Spinal cord (tissue), 10 donors: Measurements from ENCODE around the gene ZNF280A. TPM values are rescaled to one million over a fixed set of nuclear protein-coding genes. Genes with fewer than 3 reads are reported as not detected.

ENCODE experiments used
- DNase-seq, 6 donors: peaks; one replicate each; pipeline versions ENCODE4 v3.0.0 to v3.0.0-alpha.2; 2013 to 2015; ENCODE audit warnings: low spot score in 6 of 6, low read depth in 4 of 6
- H3K27ac ChIP-seq: one replicate; pipeline ENCODE4 v1.5.1; 2013; ENCODE audit warnings: low read depth, low read length, control low read depth
- H3K27me3 ChIP-seq: one replicate; pipeline ENCODE4 v1.6.1; 2013; ENCODE audit warnings: low read length; ENCODE audit not compliant: control insufficient read depth, insufficient read depth
- H3K36me3 ChIP-seq: one replicate; pipeline ENCODE4 v1.6.1; 2013; ENCODE audit warnings: low read length; ENCODE audit not compliant: control insufficient read depth, insufficient read depth
- H3K4me1 ChIP-seq: one replicate; pipeline ENCODE4 v1.6.1; 2013; ENCODE audit warnings: low read length; ENCODE audit not compliant: control insufficient read depth, insufficient read depth
- H3K4me3 ChIP-seq: one replicate; pipeline ENCODE4 v1.5.1; 2013; ENCODE audit warnings: low read depth, low read length, control low read depth
- H3K9me3 ChIP-seq: one replicate; pipeline ENCODE4 v1.6.1; 2013; ENCODE audit warnings: low read length; ENCODE audit not compliant: control insufficient read depth, insufficient read depth
- WGBS: methylation state at CpG from one replicate; pipeline ENCODE4 v1.1.5; 2013; ENCODE audit warnings: missing lambda C conversion rate; ENCODE audit not compliant: insufficient coverage; 5-methylcytosine and 5-hydroxymethylcytosine counted together
- long read RNA-seq, 4 donors: transcript quantifications; one replicate each; lab custom pipeline, GENCODE V29; 2026
- polyA plus RNA-seq, 2 donors: library from polyadenylated mRNA; unstranded; fragments of 120-200 nt; gene quantifications; one replicate each; pipeline ENCODE4 v1.2.1, GENCODE V29; 2013; ENCODE audit not compliant: insufficient read length in 2 of 2
- total RNA-seq, 2 donors: library from RNA; depleted of rRNA in 1 of 2; stranded (reverse); fragments of 120-200 nt in 1 of 2; fragments of >200 nt in 1 of 2; gene quantifications; one replicate each; pipeline versions ENCODE4 v1.2.3 to v1.2.4, GENCODE V29; 2013 to 2014
- donor health status: healthy.

ZNF280A gene, protein sequence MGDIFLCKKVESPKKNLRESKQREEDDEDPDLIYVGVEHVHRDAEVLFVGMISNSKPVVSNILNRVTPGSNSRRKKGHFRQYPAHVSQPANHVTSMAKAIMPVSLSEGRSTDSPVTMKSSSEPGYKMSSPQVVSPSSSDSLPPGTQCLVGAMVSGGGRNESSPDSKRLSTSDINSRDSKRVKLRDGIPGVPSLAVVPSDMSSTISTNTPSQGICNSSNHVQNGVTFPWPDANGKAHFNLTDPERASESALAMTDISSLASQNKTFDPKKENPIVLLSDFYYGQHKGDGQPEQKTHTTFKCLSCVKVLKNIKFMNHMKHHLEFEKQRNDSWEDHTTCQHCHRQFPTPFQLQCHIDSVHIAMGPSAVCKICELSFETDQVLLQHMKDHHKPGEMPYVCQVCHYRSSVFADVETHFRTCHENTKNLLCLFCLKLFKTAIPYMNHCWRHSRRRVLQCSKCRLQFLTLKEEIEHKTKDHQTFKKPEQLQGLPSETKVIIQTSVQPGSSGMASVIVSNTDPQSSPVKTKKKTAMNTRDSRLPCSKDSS
- under 1 TPM; 0.10 to 0.50 TPM for total RNA-seq
- polyA plus RNA-seq, result under 1 TPM in 1 of 2 donors, not detected in 1; 0.18 TPM
- long read RNA-seq, donor 1, result 0 reads
- long read RNA-seq, donor 2, result 0 reads
- long read RNA-seq, donor 3, result 0 reads
- long read RNA-seq, donor 4, result 0 reads

DNA sequence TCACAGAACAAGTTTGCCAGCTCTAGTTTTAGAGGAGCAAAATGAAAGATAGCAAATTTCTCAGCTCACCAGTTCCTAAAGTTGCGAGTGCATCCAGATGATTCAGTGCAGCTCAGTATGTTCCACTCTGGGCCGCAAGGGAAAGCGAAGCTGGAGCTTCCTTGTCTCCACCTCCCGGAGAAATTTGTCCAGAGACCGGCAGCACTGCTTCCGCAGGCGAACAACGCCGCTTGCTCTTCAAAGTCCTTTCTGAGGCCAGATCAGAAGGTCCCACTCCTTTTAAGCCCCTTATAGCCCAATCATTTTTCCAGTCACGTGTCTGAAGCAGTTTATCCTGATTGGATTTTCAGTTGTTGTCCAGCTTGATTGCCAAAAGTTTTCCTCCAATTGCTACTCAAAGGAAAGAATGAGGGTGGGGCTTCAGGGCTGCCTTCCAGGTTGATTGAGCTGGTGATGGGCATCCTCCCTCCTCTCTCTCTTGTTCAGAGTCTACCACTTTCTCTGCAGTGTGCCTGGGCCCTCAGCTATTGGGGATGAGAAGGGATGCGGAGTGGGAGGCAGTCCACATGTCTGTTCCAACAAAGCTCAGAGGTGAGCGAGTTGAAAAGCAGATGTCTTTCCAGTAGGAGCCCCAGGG is at the start of gene ZNF280A:
Gene ZNF280A (minus strand): TSS at position 251 of the 637 bp plus-strand sequence. CDS start 4,640 bp downstream, outside the sequence.
- peak in 1 of 6 donors; percentile 2 for DNase-seq
- H3K4me3 ChIP-seq, result no peak within 1 kb of the TSS
- no peaks in the 10 kb centered on the region for H3K4me1 ChIP-seq
- H3K27ac ChIP-seq, result no peak within 1 kb of the TSS
- H3K9me3 ChIP-seq, result no peaks in the 10 kb centered on the region
- no peaks in the 10 kb centered on the region for H3K27me3 ChIP-seq
- H3K36me3 ChIP-seq, result no peaks in the 10 kb centered on the region
- WGBS, result 59% methylated on average over 11 of the region's 12 CpGs

DNA sequence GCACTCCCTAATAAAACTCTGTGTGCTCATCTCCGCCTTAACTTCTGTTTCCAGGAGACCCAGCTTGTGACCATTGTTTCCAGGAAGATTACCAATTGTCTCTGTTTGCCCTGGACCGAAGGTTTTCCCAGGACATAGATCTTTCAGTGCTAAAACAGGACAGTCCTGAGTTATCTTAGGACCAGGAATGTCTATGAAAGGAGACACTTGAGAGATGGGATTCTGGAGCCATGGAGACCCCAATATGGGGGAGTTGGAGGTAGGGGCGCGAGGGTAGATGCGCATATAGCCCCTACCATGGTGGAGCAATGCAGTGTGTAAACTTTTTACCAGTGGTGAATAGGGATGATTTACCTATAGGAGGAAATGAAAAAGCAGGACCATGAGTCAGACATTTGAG is 49.1 kb upstream of the ZNF280A start:
- 78% methylated on average over 5 of the region's 5 CpGs for WGBS
- no peak for DNase-seq
- Histone ChIP-seq H3K36me3 (no peaks in the 10 kb centered on the region), H3K4me3 (no peak overlapping the region), H3K27ac (no peak overlapping the region), H3K9me3 (no peaks in the 10 kb centered on the region), H3K27me3 (peaks cover 3% of the 10 kb centered on the region), H3K4me1 (no peaks in the 10 kb centered on the region)

GRCh38 chr22:22565981-22566380 is 45.9 kb upstream of the ZNF280A start:
- no peak for DNase-seq
- H3K4me3 ChIP-seq, result no peak overlapping the region
- H3K36me3 ChIP-seq, result no peaks in the 10 kb centered on the region
- H3K4me1 ChIP-seq, result no peaks in the 10 kb centered on the region
- WGBS, result no CpG with 5 or more reads among the region's 2 CpGs
- peaks cover 3% of the 10 kb centered on the region for H3K27me3 ChIP-seq
- H3K27ac ChIP-seq, result no peak overlapping the region
- H3K9me3 ChIP-seq, result no peaks in the 10 kb centered on the region

DNA sequence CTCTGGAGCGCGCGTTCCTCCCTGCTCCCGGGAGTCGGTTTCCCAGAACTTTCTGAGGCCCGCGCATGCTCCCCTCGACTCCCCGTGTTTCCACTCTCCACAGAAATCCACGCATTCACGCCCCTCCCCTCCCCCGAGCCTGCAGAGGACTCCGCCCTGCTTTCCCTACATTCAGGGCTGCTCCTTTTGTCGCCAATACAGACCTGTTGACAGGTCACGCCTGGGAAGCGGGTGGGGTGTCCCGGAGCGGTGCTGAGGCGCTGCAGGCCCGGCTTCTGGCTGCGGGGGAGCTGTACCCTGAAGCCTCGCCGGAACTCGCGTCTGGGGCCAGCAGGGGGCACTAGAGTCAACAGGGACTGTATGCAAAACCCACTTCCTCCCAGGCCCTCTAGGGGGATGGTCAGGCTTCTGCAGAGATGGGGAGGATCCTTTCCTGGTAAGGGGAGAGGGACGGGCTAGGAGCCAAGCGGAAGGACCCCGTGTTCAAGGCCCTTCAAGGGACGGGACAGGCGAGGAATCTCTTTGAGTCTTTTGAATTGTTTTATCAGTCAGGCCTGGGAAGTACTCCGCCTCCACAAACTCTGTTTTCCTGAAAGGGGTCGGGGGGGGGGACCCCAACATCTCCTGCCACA is 39.0 kb upstream of the ZNF280A start, which contains the start of gene PRAME:
Gene PRAME (minus strand): TSS at position 294 of the 632 bp plus-strand sequence. CDS start 2,433 bp downstream, outside the sequence.
- H3K27ac ChIP-seq, result no peak within 1 kb of the TSS
- H3K9me3 ChIP-seq, result no peaks in the 10 kb centered on the region
- H3K27me3 ChIP-seq, result no peaks in the 10 kb centered on the region
- no peaks in the 10 kb centered on the region for H3K4me1 ChIP-seq
- H3K4me3 ChIP-seq, result no peak within 1 kb of the TSS
- no peaks in the 10 kb centered on the region for H3K36me3 ChIP-seq
- DNase-seq, result peak in 1 of 6 donors; percentile 6
- 77% methylated on average over 32 of the region's 32 CpGs for WGBS

DNA sequence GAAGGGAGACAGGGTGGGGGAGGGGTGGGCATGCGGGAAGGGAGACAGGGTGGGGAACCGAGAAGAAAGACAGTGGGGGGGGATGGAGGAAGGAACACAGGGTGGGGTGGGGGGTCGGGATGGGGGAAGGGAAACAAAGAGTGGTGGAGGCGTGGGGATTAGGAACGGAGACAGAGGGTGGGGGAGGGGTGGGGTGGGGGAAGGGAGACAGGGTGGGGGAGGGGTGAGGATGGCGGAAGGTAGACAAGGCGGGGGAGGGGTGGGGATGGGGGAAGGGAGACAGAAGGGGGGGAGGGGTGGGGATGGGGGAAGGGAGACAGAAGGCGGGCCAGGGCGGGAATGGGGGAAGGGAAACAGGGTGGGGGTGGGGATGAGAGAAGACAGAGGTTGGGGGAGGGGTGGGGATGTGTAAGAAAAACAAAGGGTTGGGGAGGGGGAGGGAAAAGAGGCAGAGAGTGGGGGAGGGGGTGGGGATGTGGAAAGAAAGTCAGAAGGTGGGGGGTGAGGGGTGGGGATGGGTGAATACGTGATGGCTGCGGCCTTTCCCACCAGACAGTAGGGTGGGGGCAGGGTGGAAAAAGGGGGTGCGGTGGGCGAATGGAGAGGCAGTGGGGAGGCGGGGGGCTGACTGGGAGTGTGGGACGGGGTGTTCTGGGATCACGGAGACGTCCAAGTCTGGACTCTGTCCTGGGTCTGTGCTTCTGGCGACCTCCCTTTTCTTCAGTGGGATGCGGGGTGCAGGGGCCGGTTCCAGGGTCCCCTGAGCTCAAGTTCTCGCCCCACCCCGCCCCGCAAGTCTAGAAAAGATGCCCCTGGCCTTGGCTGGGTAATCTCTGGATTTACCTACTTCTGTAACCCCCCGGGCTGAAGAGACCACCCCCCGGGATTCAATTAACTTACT is 38.3 kb upstream of the ZNF280A start:
- 96% methylated on average over 15 of the region's 25 CpGs for WGBS
- no peak overlapping the region for H3K27ac ChIP-seq

DNA sequence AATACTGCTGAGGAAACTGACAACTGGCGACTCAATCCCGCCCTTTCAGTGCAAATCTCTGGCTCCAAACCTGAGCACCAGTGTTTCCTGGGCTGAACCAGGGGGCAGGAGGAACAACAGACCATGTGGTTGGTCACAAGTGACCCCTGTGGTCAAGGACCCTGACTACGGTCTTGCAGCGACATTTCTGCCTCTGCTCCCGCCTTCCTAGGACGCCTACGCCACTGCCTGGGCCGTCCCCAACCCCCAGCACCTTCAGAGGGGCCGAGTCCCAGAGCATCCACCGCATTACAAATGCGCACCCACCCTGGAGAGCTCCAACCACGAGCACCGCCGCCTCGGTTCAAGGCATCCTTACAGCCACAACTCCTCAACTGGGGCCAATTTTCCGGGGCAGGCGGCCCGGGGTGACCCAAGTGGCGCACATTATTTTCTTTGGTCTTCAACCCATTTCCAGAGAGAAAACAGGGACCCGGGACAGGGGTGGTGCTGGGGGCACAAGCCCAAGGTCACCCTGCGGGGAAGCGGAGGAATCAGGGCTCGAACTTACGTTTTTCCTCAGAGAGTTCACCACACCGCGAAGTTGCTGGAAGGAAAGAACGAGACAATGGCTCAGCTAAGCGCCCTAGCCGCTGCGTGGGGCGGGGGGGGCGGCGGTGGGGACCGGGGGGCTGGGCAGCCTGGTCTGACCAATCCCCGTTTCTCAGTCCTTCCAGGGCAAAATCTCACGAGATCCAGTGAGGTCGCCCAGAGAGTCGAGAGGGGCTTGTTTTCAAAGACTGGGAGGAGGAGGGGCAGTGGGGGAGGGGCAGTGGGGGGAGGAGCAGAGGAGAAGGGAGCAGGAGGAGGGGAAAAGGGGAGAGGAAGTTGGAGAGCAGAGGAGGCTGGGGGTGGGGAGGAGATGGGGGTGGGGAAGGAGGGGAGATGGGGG is 37.2 kb upstream of the ZNF280A start:
- 89% methylated on average over 33 of the region's 38 CpGs for WGBS
- Histone ChIP-seq H3K27me3 (no peaks in the 10 kb centered on the region), H3K36me3 (no peaks in the 10 kb centered on the region), H3K4me1 (no peaks in the 10 kb centered on the region), H3K9me3 (no peaks in the 10 kb centered on the region), H3K27ac (no peak overlapping the region), H3K4me3 (no peak overlapping the region)
- no peak for DNase-seq

More for the DNA sequence above, 38.3 kb upstream of the ZNF280A start:
- DNase-seq, result no peak
- Histone ChIP-seq H3K27me3 (no peaks in the 10 kb centered on the region), H3K4me1 (no peaks in the 10 kb centered on the region), H3K4me3 (no peak overlapping the region), H3K36me3 (no peaks in the 10 kb centered on the region), H3K9me3 (no peaks in the 10 kb centered on the region)

- Histone ChIP-seq H3K27me3 (no peaks in the 10 kb centered on the region), H3K9me3 (no peaks in the 10 kb centered on the region), H3K4me1 (no peaks in the 10 kb centered on the region), H3K27ac (no peak overlapping the region), H3K36me3 (no peaks in the 10 kb centered on the region), H3K4me3 (no peak overlapping the region)
- DNase-seq, result no peak
- 90% methylated on average over 12 of the region's 14 CpGs for WGBS
Observed at GRCh38 chr22:22556578-22556977, 36.5 kb upstream of the ZNF280A start.

GRCh38 chr22:22555596-22555995 is 35.5 kb upstream of the ZNF280A start:
- WGBS, result 96% methylated on average over 6 of the region's 9 CpGs
- H3K4me3 ChIP-seq, result no peak overlapping the region

More at GRCh38 chr22:22555596-22555995, 35.5 kb upstream of the ZNF280A start:
- Histone ChIP-seq H3K9me3 (no peaks in the 10 kb centered on the region), H3K27me3 (no peaks in the 10 kb centered on the region), H3K36me3 (no peaks in the 10 kb centered on the region), H3K27ac (no peak overlapping the region), H3K4me1 (no peaks in the 10 kb centered on the region)
- DNase-seq, result no peak
